ENCODE results near the gene IRX2.

The IRX2 gene

DNA sequence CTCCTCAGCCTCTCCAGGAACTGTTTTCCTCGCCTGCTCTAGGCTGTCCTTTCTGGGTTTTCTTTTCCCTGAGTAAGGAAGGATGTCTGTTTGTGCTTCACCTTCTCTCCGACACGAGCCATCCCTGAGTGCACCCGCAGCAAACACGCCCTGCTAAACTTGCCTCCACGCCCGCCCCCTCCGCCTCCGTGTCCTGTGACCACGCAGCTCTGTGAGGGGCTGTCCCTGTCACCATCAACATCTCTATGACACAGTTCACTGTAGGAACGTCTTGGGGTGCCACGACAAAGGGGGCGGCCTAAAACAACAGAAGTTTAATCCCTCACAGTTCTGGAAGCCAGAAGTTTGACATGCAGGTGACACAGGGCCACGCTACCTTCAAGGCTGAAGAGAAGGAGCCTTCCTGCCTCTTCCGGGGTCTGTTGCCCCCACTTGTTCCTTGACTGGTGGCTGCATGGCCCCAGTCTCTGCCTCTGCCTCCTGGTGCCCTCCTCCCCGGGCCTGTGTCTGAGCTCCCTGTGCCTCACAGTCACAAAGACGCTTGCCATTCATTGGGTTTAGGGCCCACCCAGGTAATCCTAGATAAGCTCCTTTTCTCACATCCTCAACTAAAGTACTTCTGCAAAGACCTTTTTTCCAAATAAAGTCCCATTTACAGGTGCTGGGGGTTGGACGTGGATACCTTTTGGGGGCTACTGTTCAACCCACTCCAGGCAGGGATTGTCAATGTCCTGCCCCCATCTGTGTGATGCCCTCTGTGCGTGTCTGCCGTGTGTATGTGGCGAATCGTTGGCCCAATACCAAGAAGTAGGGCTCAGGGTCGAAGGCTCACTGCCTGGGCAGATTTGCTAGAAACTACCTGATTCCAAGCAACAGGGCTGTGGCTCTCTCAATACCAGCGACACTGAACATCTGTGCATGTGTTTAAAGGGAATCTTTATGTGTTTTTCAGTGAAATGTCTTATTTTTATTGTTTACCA is 39.7 kb downstream of the IRX2 start:
- no peak for DNase-seq

GRCh38 chr5:2710910-2711309 is 40.6 kb downstream of the IRX2 start:
- no peak for DNase-seq

DNA sequence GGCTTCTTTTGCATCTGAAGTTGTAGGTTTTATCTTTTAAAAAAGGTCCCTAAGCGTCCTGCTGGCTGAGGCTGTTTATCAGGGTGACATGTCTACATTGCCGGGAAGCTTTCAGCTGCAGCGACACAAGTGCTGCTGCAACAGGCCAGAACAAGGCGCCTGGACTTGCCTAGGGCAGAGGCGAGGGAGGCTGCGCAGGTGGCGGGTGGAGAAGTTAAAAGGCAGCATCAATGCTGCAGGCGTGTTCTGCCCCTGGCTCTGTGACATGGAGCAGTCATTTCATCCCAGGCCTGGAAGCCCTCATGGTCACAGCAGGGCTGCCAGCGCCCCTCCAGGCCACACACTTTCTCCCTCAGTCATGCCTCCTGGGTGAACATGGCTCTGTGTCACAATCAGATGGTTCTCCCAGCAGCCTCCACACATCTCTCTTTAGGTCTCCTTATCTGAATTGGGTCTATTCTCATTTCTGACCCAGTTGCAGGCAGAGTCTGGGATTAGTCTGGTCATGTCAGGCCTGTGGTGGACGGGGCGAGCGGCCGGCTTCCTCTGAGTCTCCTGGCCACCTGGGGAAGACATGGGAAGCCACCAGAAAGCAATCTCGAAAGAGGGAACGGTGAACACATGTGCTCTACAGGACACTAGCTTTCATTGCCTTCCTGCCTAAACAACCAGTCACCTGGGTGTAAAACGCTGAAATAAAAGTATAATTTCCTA is 41.3 kb downstream of the IRX2 start:
- DNase-seq = no peak

GRCh38 chr5:2708751-2709150 is 42.7 kb downstream of the IRX2 start:
- no peak for DNase-seq

DNA sequence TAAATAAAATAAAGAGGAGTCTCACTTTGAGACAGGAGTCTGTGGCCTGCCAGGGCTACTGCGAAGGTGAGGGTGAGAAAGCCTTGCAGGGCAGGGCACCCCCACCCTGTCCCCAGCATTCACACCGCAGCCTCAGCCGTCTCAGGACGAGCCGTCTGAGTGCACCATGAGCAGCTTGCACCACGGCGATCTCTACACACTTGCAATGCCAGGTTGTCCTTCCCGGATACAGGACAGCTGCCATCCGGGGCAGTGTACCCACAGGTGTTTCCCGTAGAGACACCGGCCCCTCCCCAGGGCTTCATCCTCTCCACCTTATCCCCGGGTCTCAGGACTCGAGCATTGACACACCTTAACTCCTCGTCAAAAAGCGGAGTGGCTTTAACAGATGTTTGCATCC is 43.3 kb downstream of the IRX2 start:
- DNase-seq = no peak

- DNase-seq = no peak
These were observed 45.6 kb downstream of the IRX2 start for GRCh38 chr5:2705861-2706260.

DNA sequence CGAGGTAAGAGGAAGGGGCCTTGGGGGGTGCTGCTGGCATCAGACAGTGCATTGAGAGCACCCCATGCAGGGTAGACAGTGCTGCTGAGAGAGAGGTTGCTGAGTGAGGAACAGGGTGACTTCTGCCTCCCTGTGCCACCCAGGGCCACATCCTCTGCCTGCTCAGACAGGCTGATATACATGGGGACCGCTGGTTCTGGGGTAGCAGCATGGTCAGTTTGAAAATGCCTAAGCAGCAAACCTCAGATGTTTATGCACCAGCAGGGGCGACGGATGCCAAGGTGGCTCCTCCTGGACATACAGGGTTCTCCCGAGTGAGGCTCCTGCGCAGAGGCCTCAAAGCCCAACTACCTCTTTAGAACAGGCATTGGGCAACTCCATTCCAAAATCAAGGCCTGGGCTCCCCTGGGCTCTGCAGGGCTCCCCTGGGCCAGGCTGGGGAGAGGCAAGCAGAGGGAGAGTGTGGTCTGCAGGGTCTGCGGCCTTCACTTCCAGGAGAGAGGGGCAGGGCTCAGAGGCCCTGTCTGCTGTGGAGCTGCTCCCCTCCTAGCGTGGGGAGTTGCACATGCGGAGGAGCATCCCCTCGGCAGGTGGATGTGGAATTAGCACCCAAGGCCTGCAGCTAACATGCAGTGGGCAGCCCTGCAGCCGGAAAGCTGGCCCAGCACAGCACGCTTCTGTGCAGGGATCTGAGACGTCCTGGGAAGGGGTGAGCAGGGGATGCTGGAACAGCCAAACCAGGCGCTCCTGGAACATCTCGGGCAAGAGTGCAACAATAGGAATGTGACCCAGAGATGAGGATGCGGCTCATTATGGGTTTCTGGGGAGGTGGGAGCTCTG is 46.5 kb downstream of the IRX2 start:
- DNase-seq = no peak

DNA sequence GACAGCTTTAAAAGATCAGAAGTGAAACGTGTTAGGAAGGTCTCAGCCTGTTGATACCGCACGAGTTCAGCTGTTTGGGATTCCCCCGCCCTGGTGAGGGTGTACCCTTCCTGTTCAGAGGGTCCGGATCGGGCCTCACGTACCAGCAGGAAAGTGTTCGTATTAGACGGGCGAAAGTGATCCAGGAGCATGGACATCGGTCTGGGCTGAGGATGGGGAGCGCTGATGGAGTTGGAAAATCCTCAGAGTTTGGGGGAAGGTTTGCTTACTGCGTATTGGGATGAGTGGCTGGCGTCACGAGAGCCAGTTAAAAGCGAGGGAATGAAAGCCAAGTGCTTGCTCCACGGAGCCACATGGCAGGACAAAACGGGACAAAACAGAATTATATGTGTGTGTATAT is 47.4 kb downstream of the IRX2 start:
- no peak for DNase-seq

- DNase-seq = no peak
These were observed 47.9 kb downstream of the IRX2 start for GRCh38 chr5:2703615-2704014.

DNA sequence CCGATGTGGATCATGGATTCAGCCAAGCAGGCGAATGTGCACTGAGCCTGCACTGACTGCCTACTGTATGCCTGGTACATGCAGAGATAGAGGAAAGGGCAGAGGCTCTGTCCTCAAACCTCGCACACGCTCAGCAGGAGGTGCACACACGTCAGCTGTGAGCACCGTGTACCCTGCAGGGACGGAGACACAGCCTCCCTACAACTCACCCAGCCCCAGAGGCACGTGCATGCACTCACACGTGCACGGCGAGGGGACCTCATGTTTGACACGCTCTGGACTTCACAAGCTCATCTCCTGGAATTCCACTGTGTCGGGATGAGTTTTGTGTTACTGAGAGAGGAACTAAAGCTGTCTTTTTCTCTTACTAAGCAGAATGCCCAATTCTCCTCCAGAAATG is 48.4 kb downstream of the IRX2 start:
- no peak for DNase-seq

DNA sequence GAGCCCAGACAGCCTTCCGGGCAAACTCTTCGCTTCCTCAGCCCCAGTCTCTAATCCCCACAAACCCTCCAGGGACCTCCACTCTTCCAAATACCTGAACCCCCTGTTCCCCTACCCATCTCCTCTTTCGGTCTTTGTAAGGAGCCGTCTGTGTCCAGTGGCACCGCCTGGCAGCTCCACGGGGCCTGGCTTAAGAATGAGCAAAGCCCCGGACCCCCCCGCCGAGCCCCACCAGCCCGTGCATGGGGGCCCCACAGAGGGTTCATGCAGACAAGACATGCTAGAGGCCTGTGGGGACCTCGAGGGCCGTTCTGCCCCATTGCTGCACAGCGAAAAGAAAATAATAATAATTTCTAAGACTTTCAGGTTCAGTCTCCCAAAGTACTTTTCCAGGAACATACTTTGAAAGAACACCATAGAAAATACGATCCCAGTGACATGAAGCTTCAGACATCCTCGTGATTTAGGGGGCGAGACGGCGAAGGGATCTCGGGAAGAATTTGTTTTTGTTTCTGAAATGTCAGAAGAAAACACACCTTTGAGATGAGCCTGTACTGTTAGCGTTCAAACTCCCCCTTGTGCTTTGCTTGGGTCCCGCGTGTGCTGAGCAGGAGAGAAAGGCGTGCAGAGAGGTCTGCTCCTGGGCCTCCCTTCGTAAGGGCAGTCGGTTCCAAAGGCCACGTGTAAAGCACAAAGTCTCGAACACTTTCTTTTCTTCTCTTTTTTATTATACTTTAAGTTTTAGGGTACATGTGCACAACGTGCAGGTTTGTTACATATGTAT is 49.2 kb downstream of the IRX2 start:
- no peak for DNase-seq

- no peak for DNase-seq
These were observed 49.9 kb downstream of the IRX2 start for GRCh38 chr5:2701592-2701991.

GRCh38 chr5:2700876-2701275 is 50.6 kb downstream of the IRX2 start:
- DNase-seq = no peak

DNA sequence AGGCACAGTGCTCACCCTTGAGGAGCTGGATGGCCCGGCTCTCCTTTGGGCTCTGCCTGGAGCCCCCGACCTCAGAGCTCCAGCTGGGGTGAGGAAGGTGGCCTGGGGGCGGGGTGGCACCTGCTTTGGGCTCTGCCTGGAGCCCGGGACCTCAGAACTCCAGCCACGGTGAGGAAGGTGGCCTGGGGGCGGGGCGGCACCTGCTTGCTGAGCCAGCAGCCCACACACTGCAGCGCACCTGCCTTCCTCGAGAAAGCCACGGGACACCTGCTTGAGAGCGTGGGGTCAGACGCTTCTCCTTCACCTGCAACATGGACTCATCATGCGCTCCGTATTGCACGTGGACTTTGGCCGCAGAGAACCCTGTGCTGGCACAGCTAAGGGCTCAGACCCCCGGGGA is 51.8 kb downstream of the IRX2 start:
- no peak for DNase-seq

- no peak for DNase-seq
These were observed 52.2 kb downstream of the IRX2 start for GRCh38 chr5:2699231-2699630.

DNA sequence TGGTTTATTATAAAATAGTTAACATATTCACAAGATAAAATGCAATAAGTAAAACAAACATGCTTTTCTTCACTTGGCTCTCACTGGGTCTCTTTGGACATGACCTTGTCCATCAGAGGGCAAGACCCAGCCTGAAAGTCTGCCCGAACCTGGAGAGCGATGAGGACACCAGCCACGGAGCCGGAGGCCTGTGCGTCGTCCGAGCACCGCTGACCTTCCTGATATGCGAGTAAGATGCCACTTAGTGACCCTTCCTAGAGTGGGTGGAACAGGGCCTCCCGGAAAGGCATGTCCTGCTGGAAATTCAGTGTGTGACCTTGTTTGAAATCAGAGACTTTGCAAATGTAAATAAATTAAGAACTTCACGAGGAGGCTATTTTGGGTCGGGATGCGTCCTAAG is 52.9 kb downstream of the IRX2 start:
- DNase-seq = no peak

GRCh38 chr5:2697446-2698200 is 53.9 kb downstream of the IRX2 start:
- no peak for DNase-seq

- no peak for DNase-seq
These were observed 54.4 kb downstream of the IRX2 start for GRCh38 chr5:2697041-2697440.
